ENCODE data around the gene NXPH1. TPM values are rescaled to one million over a fixed set of nuclear protein-coding genes. Genes with fewer than 3 reads are reported as not detected.

The NXPH1 gene
- total and polyA plus RNA-seq, 2 donors (not counting 1 experiment from before 2014, with no cell fraction given), result not detected

- H3K4me3 Mint-ChIP-seq, result no peak overlapping the region
- POLR2A ChIA-PET, result no interaction called here
- peaks cover 0 to 74% (median 68%) of the 10 kb centered on the region in 4 experiments for H3K27me3 ChIP-seq (replicated peaks in 1 of 4; ENCODE audit: control extremely low read depth in 1 of 4, control insufficient read depth in 3 of 4, insufficient read depth in 4 of 4, low read length in 3 of 4)
- no peak for TF ChIP-seq CTCF (IDR thresholded peaks at IDR 0.05)
- TF ChIP-seq EZH2 (IDR thresholded peaks at IDR 0.05; ENCODE audit: borderline replicate concordance, insufficient read depth, low read depth, low read length, poor library complexity, severe bottlenecking), result no peak
- H3K27ac ChIP-seq (ENCODE audit: low read length in 2 of 2), result no peak overlapping the region
- H3K79me2 ChIP-seq (ENCODE audit: control insufficient read depth, insufficient read depth, low read length), result no peaks in the 10 kb centered on the region
- no peak overlapping the region for H2AFZ ChIP-seq (ENCODE audit: insufficient read depth, low read depth, low read length, poor library complexity, severe bottlenecking)
- H3K36me3 ChIP-seq (replicated peaks in 1 of 2; ENCODE audit: control extremely low read depth in 1 of 2, control insufficient read depth in 1 of 2, extremely low read depth in 1 of 2, insufficient read depth in 2 of 2, low read length in 1 of 2), result no peaks in the 10 kb centered on the region
- no peak overlapping the region for H3K4me2 ChIP-seq (replicated peaks; ENCODE audit: low read depth, low read length, poor library complexity, severe bottlenecking)
- ATAC-seq (ENCODE audit: low read depth) (no peak), DNase-seq (peak; percentile 6)
- intact Hi-C loops (cut with micrococcal nuclease), result no loop called here
- H3K9ac ChIP-seq (ENCODE audit: low read length), result no peak overlapping the region
- H3K9me3 ChIP-seq (ENCODE audit: control extremely low read depth in 1 of 3, control insufficient read depth in 2 of 3, insufficient read depth in 1 of 3, low read length in 2 of 3), result peaks cover 0 to 39% (median 3%) of the 10 kb centered on the region in 3 donors
- peaks cover 2% of the 10 kb centered on the region for H3K9me3 Mint-ChIP-seq (ENCODE audit: insufficient read depth)
- peaks cover 6 to 26% of the 10 kb centered on the region in 2 donors for H3K4me1 ChIP-seq (ENCODE audit: control insufficient read depth in 2 of 2, insufficient read depth in 2 of 2, low read length in 2 of 2)
- no peaks in the 10 kb centered on the region for H4K20me1 ChIP-seq (ENCODE audit: control insufficient read depth, insufficient read depth, low read length, poor library complexity, severe bottlenecking)
- WGBS (ENCODE audit: insufficient coverage), result 14% methylated on average over 30 of the region's 42 CpGs
- peak overlapping the region; percentile 32 for H3K27ac Mint-ChIP-seq
- CTCF ChIA-PET, result no interaction called here
- H3K27me3 Mint-ChIP-seq, result peaks cover 73% of the 10 kb centered on the region
- peaks cover 15% of the 10 kb centered on the region for H3K4me1 Mint-ChIP-seq
- H3K4me3 ChIP-seq (ENCODE audit: control extremely low read depth in 1 of 5, extremely low read depth in 1 of 5, insufficient read depth in 1 of 5, low read depth in 2 of 5, low read length in 4 of 5), result no peak overlapping the region
These were observed 7.9 kb downstream of the NXPH1 start for GRCh38 chr7:8441106-8441965.

Measured in B cell (primary cell).